ENCODE measurements around the gene CDK9. TPM values are rescaled to one million over a fixed set of nuclear protein-coding genes. Genes with fewer than 3 reads are reported as not detected.
"Not testable (repeated sequence)": the region's sequence is repeated elsewhere in the genome, so short reads cannot be mapped to it uniquely, and the experiment has no call there.

Gene CDK9
- total and polyA plus RNA-seq, 2 donors = 30.1 to 66.2 TPM

- Histone ChIP-seq H3K27ac (ENCODE audit: low read depth) (no peak overlapping the region), H3K4me1 (ENCODE audit: insufficient read depth) (no peaks in the 10 kb centered on the region), H3K36me3 (ENCODE audit: insufficient read depth) (no peaks in the 10 kb centered on the region), H3K4me3 (ENCODE audit: low read depth, low read length) (no peak overlapping the region)
- DNase-seq (ENCODE audit: extremely low spot score) = no peak
- WGBS = 67% methylated on average over 17 of the region's 17 CpGs
Measured at GRCh38 chr9:127779136-127779981, 6.5 kb upstream of the CDK9 start.

GRCh38 chr9:127780126-127780885 is 5.5 kb upstream of the CDK9 start:
- Histone ChIP-seq H3K36me3 (ENCODE audit: insufficient read depth) (no peaks in the 10 kb centered on the region), H3K27ac (ENCODE audit: low read depth) (no peak overlapping the region), H3K4me1 (ENCODE audit: insufficient read depth) (no peaks in the 10 kb centered on the region), H3K4me3 (ENCODE audit: low read depth, low read length) (no peak overlapping the region)
- 72% methylated on average over 20 of the region's 20 CpGs for WGBS
- DNase-seq (ENCODE audit: extremely low spot score) = no peak

- H3K4me3 ChIP-seq (ENCODE audit: low read depth, low read length); DNase-seq (ENCODE audit: extremely low spot score); H3K36me3 ChIP-seq (ENCODE audit: insufficient read depth); H3K27ac ChIP-seq (ENCODE audit: low read depth); H3K4me1 ChIP-seq (ENCODE audit: insufficient read depth): not testable (repeated sequence)
- 89% methylated on average over 9 of the region's 9 CpGs for WGBS
Measured at GRCh38 chr9:127780909-127781308, 4.9 kb upstream of the CDK9 start.

- 88% methylated on average over 4 of the region's 4 CpGs for WGBS
Measured at GRCh38 chr9:127781806-127782205, 4.0 kb upstream of the CDK9 start.

GRCh38 chr9:127783111-127784008 is 2.5 kb upstream of the CDK9 start:
- Histone ChIP-seq H3K4me3 (ENCODE audit: low read depth, low read length) (no peak overlapping the region), H3K4me1 (ENCODE audit: insufficient read depth) (no peaks in the 10 kb centered on the region), H3K27ac (ENCODE audit: low read depth) (no peak overlapping the region), H3K36me3 (ENCODE audit: insufficient read depth) (no peaks in the 10 kb centered on the region)
- WGBS = 64% methylated on average over 20 of the region's 20 CpGs
- no peak for DNase-seq (ENCODE audit: extremely low spot score)

More at GRCh38 chr9:127781806-127782205, 4.0 kb upstream of the CDK9 start:
- Histone ChIP-seq H3K27ac (ENCODE audit: low read depth) (no peak overlapping the region), H3K4me3 (ENCODE audit: low read depth, low read length) (no peak overlapping the region), H3K4me1 (ENCODE audit: insufficient read depth) (no peaks in the 10 kb centered on the region), H3K36me3 (ENCODE audit: insufficient read depth) (no peaks in the 10 kb centered on the region)
- DNase-seq (ENCODE audit: extremely low spot score) = no peak

GRCh38 chr9:127785023-127785932 is 556 bp upstream of the CDK9 start:
- peak; percentile 53 for DNase-seq (ENCODE audit: extremely low spot score)
- H3K36me3 ChIP-seq (ENCODE audit: insufficient read depth) = peaks cover 7% of the 10 kb centered on the region
- WGBS = under 1% methylated on average over 118 of the region's 123 CpGs
- no peaks in the 10 kb centered on the region for H3K4me1 ChIP-seq (ENCODE audit: insufficient read depth)
- peak overlapping the region; percentile 96 for H3K27ac ChIP-seq (ENCODE audit: low read depth)
- peak overlapping the region; percentile 94 for H3K4me3 ChIP-seq (ENCODE audit: low read depth, low read length)

GRCh38 chr9:127786773-127787104 is 905 bp downstream of the CDK9 start:
- H3K4me1 ChIP-seq (ENCODE audit: insufficient read depth) = no peaks in the 10 kb centered on the region
- no peak overlapping the region for H3K27ac ChIP-seq (ENCODE audit: low read depth)
- 1% methylated on average over 12 of the region's 12 CpGs for WGBS
- peaks cover 9% of the 10 kb centered on the region for H3K36me3 ChIP-seq (ENCODE audit: insufficient read depth)
- H3K4me3 ChIP-seq (ENCODE audit: low read depth, low read length) = peak overlapping the region; percentile 94
- no peak for DNase-seq (ENCODE audit: extremely low spot score)

GRCh38 chr9:127788337-127789011 is 2.6 kb downstream of the CDK9 start:
- no peak overlapping the region for H3K27ac ChIP-seq (ENCODE audit: low read depth)
- no peak overlapping the region for H3K4me3 ChIP-seq (ENCODE audit: low read depth, low read length)
- 88% methylated on average over 26 of the region's 26 CpGs for WGBS
- no peaks in the 10 kb centered on the region for H3K4me1 ChIP-seq (ENCODE audit: insufficient read depth)
- H3K36me3 ChIP-seq (ENCODE audit: insufficient read depth) = peaks cover 9% of the 10 kb centered on the region
- no peak for DNase-seq (ENCODE audit: extremely low spot score)

GRCh38 chr9:127789179-127789578 is 3.3 kb downstream of the CDK9 start:
- Histone ChIP-seq H3K4me3 (ENCODE audit: low read depth, low read length) (no peak overlapping the region), H3K4me1 (ENCODE audit: insufficient read depth) (no peaks in the 10 kb centered on the region), H3K36me3 (ENCODE audit: insufficient read depth) (peaks cover 9% of the 10 kb centered on the region), H3K27ac (ENCODE audit: low read depth) (no peak overlapping the region)
- no peak for DNase-seq (ENCODE audit: extremely low spot score)
- WGBS = 88% methylated on average over 25 of the region's 25 CpGs

GRCh38 chr9:127790094-127790855 is 4.4 kb downstream of the CDK9 start:
- Histone ChIP-seq H3K36me3 (ENCODE audit: insufficient read depth) (peaks cover 9% of the 10 kb centered on the region), H3K27ac (ENCODE audit: low read depth) (no peak overlapping the region), H3K4me3 (ENCODE audit: low read depth, low read length) (no peak overlapping the region), H3K4me1 (ENCODE audit: insufficient read depth) (no peaks in the 10 kb centered on the region)
- 82% methylated on average over 9 of the region's 9 CpGs for WGBS
- no peak for DNase-seq (ENCODE audit: extremely low spot score)

GRCh38 chr9:127791085-127791484 is 5.3 kb downstream of the CDK9 start:
- no peak for DNase-seq (ENCODE audit: extremely low spot score)
- Histone ChIP-seq H3K4me3 (ENCODE audit: low read depth, low read length) (no peak overlapping the region), H3K36me3 (ENCODE audit: insufficient read depth) (peaks cover 9% of the 10 kb centered on the region), H3K27ac (ENCODE audit: low read depth) (no peak overlapping the region), H3K4me1 (ENCODE audit: insufficient read depth) (no peaks in the 10 kb centered on the region)
- 87% methylated on average over 4 of the region's 4 CpGs for WGBS
